Cardiac fibroblast (primary cell): ENCODE data around the gene AP2M1.

Experiments used
- DNase-seq, 2 donors: peaks; one replicate each; pipeline versions ENCODE4 v3.0.0 to v3.0.0-alpha.2; 2010; ENCODE audit warnings: low read depth in 2 of 2
- H3K4me3 ChIP-seq, 2 donors: replicated peaks in 1 of 2; 1 replicate in 1 of 2; 2 replicates in 1 of 2; pipeline ENCODE4 v1.5.1; 2011; ENCODE audit warnings: low read depth in 2 of 2, low read length in 2 of 2, mild to moderate bottlenecking in 2 of 2, moderate library complexity in 1 of 2
- TF ChIP-seq, protein P1 (sequence below): IDR thresholded peaks from one replicate; pipeline ENCODE4 v1.5.1; 2011; ENCODE audit warnings: low read depth, mild to moderate bottlenecking, low read length, inconsistent platforms

The AP2M1 gene

GRCh38 chr3:184174646-184175492, at the start of gene AP2M1:
Gene AP2M1 (plus strand): TSS chr3:184174855. CDS start chr3:184176994, 2,139 bp downstream.
- DNase-seq = peak; percentile 100
- TF ChIP-seq, protein P1, sequence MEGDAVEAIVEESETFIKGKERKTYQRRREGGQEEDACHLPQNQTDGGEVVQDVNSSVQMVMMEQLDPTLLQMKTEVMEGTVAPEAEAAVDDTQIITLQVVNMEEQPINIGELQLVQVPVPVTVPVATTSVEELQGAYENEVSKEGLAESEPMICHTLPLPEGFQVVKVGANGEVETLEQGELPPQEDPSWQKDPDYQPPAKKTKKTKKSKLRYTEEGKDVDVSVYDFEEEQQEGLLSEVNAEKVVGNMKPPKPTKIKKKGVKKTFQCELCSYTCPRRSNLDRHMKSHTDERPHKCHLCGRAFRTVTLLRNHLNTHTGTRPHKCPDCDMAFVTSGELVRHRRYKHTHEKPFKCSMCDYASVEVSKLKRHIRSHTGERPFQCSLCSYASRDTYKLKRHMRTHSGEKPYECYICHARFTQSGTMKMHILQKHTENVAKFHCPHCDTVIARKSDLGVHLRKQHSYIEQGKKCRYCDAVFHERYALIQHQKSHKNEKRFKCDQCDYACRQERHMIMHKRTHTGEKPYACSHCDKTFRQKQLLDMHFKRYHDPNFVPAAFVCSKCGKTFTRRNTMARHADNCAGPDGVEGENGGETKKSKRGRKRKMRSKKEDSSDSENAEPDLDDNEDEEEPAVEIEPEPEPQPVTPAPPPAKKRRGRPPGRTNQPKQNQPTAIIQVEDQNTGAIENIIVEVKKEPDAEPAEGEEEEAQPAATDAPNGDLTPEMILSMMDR = no peak
- peak within 1 kb of the TSS; percentile 98 to 99 for H3K4me3 ChIP-seq

DNA sequence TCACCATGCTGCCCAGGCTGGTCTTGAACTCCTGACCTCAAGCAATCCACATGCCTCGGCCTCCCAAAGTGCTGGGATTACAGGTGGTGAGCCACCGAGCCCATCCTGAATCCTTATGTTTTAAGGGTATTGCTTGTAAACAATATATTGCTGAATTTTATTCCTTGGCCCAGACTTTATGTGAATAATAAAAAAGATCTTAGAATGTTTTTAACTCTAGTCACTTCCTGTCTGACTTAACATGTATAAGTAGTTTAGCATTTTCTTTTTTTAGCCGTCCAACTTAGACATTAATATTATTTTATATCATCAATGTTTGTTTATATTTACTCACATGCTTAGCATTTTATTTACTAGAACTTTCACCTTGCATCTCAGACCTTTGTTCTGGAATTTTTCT, 48.6 kb upstream of the AP2M1 start:
- H3K4me3 ChIP-seq = no peak overlapping the region
- TF ChIP-seq, protein P1 = no peak
- DNase-seq = peak in 1 of 2 donors; percentile 37

DNA sequence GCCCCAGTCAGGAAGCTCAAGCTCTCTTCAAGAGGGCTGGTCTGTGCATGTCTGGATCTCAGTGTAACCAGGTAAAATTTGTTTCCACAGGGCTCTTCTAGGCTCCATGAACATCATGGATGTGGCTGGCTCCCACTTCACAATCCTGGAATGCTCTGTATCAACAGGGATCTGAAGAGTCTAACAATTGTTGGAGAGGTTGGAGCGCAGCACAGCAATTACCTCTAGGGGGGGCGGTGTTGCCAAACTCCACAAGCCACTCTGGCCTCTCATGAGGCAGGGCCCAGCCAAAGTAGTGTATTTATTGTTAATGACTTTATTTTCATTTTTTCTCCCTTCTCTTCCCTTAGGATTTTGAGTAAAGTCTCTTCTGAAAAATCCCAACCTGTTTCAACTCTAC, 45.6 kb upstream of the AP2M1 start:
- TF ChIP-seq, protein P1 = peak; percentile 47
- peak; percentile 61 to 66 for DNase-seq
- no peak overlapping the region for H3K4me3 ChIP-seq

DNA sequence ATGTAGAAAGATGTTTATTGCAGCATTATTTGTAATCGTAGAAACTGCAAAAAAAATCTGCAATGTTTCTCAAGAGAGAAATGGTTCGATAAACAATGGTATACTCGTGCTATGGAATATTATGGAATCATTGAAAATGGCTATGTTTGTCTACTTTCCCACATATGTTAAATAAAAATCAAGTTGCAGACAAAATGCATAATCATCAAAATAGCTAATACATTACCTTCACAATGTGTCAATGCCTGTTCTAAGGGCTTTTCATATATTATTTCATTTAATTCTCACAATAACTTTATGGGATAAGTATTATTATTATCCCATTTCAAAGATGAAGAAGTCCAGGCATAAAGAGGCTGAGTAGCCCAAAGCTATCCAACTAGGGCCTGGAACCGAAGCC, 41.7 kb upstream of the AP2M1 start:
- TF ChIP-seq, protein P1 = no peak
- DNase-seq = no peak
- H3K4me3 ChIP-seq = no peak overlapping the region

DNA sequence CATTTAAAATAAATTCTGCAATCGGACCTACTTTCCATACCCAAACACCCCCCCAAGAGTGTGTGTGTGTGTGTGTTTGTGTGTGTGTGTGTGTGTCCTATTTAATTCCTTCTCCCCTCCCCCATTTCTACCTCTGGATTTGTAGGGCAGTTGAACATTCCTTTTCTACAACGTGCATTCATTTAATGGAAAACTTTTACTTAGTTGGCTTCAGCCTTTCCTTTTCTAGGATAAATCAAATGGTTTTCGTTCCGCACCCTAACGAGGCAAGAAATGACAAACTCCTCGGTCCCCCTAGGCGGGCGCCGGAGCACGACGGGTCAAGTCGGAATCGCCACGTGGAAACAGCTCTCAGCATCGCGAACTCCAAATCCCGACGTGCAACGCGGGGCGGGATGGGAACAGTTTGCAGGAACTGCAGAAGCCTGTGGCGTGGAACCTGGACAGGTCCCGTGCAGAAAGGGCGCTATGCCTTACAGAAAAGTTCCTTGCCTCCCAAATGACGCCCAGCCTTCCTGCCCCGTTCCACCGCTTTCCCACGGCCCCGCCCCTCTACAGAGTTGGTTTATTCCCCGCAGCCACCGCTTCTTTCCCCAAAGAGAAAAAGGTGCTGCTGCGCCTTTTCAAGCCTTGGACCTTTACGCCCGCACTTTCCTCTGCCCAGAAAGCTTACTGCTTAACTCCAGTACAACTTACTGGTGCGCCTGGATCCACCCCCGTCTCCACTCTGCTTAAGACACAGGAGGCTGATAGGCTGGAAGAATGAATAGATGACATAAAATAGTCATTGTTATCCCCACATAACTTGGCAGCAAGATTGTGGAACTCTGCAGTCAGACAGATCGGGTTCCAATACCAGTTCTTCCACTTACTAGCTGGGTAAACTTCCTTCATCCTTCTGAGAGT, 40.6 kb upstream of the AP2M1 start:
- peak overlapping the region; percentile 90 to 94 for H3K4me3 ChIP-seq
- peak; percentile 83 to 85 for DNase-seq
- TF ChIP-seq, protein P1 = no peak

DNA sequence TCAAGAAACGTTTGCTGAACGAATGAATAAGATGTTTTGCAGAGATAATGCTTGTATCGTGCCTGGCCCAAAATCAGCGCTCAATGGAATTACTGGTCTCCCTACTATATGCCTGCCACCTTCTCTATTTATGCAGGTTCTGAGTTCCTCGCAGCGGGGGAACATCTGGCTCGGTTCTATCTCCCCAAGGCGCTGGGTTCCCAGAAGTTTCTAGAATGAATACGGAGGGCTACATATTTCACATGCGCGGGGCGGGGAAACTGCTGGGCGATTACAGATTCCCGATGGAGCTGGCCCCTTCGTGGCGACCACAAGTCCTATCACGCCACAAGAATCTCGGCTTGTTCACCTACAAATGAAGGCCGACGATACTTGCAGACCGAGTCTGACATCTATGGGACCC, 39.9 kb upstream of the AP2M1 start:
- DNase-seq = no peak
- TF ChIP-seq, protein P1 = no peak
- peak overlapping the region; percentile 90 to 94 for H3K4me3 ChIP-seq
